Measurements from ENCODE around the gene RFC2.

The RFC2 gene

GRCh38 chr7:74185016-74185415 lies 69.2 kb downstream of the RFC2 start:
- H3K4me3 ChIP-seq (ENCODE audit: low read depth, low read length), result no peak overlapping the region
- no peaks in the 10 kb centered on the region for H3K27me3 ChIP-seq (ENCODE audit: control insufficient read depth, insufficient read depth, low read length)
- H3K36me3 ChIP-seq (ENCODE audit: control insufficient read depth, insufficient read depth, low read length), result peaks cover 62% of the 10 kb centered on the region
- no peak overlapping the region for H3K9ac ChIP-seq (ENCODE audit: low read depth, low read length)
- no peak overlapping the region for H3K27ac ChIP-seq (ENCODE audit: low read depth, low read length)
- H3K9me3 ChIP-seq (ENCODE audit: control insufficient read depth, insufficient read depth, low read length), result no peaks in the 10 kb centered on the region
- H3K4me1 ChIP-seq (ENCODE audit: control insufficient read depth, insufficient read depth, low read length), result peaks cover 19% of the 10 kb centered on the region

- Histone ChIP-seq H3K27ac (ENCODE audit: low read depth, low read length) (no peak overlapping the region), H3K9me3 (ENCODE audit: control insufficient read depth, insufficient read depth, low read length) (no peaks in the 10 kb centered on the region), H3K27me3 (ENCODE audit: control insufficient read depth, insufficient read depth, low read length) (no peaks in the 10 kb centered on the region), H3K4me1 (ENCODE audit: control insufficient read depth, insufficient read depth, low read length) (peaks cover 19% of the 10 kb centered on the region), H3K36me3 (ENCODE audit: control insufficient read depth, insufficient read depth, low read length) (peaks cover 60% of the 10 kb centered on the region), H3K9ac (ENCODE audit: low read depth, low read length) (no peak overlapping the region), H3K4me3 (ENCODE audit: low read depth, low read length) (no peak overlapping the region)
Observed at GRCh38 chr7:74183653-74184450, 70.3 kb downstream of the RFC2 start.

- Histone ChIP-seq H3K9ac (ENCODE audit: low read depth, low read length) (no peak overlapping the region), H3K9me3 (ENCODE audit: control insufficient read depth, insufficient read depth, low read length) (no peaks in the 10 kb centered on the region), H3K27me3 (ENCODE audit: control insufficient read depth, insufficient read depth, low read length) (no peaks in the 10 kb centered on the region), H3K4me1 (ENCODE audit: control insufficient read depth, insufficient read depth, low read length) (peaks cover 23% of the 10 kb centered on the region), H3K4me3 (ENCODE audit: low read depth, low read length) (no peak overlapping the region), H3K36me3 (ENCODE audit: control insufficient read depth, insufficient read depth, low read length) (peaks cover 58% of the 10 kb centered on the region), H3K27ac (ENCODE audit: low read depth, low read length) (no peak overlapping the region)
Observed at GRCh38 chr7:74183142-74183541, 71.1 kb downstream of the RFC2 start.

GRCh38 chr7:74182453-74183090 lies 71.6 kb downstream of the RFC2 start:
- Histone ChIP-seq H3K9ac (ENCODE audit: low read depth, low read length) (no peak overlapping the region), H3K36me3 (ENCODE audit: control insufficient read depth, insufficient read depth, low read length) (peaks cover 57% of the 10 kb centered on the region), H3K4me1 (ENCODE audit: control insufficient read depth, insufficient read depth, low read length) (peaks cover 23% of the 10 kb centered on the region), H3K27ac (ENCODE audit: low read depth, low read length) (no peak overlapping the region), H3K9me3 (ENCODE audit: control insufficient read depth, insufficient read depth, low read length) (no peaks in the 10 kb centered on the region), H3K27me3 (ENCODE audit: control insufficient read depth, insufficient read depth, low read length) (no peaks in the 10 kb centered on the region), H3K4me3 (ENCODE audit: low read depth, low read length) (no peak overlapping the region)

GRCh38 chr7:74181821-74182220 lies 72.4 kb downstream of the RFC2 start:
- Histone ChIP-seq H3K36me3 (ENCODE audit: control insufficient read depth, insufficient read depth, low read length) (peaks cover 57% of the 10 kb centered on the region), H3K4me1 (ENCODE audit: control insufficient read depth, insufficient read depth, low read length) (peaks cover 23% of the 10 kb centered on the region), H3K9me3 (ENCODE audit: control insufficient read depth, insufficient read depth, low read length) (no peaks in the 10 kb centered on the region)

More at GRCh38 chr7:74181821-74182220, 72.4 kb downstream of the RFC2 start:
- Histone ChIP-seq H3K27ac (ENCODE audit: low read depth, low read length) (no peak overlapping the region), H3K4me3 (ENCODE audit: low read depth, low read length) (no peak overlapping the region), H3K9ac (ENCODE audit: low read depth, low read length) (no peak overlapping the region), H3K27me3 (ENCODE audit: control insufficient read depth, insufficient read depth, low read length) (no peaks in the 10 kb centered on the region)

Data from HUES48 (cell line).